ENCODE measurements around the gene DUSP12.

- no peak for TF ChIP-seq CTCF (IDR thresholded peaks at IDR 0.05)
- no peak for TF ChIP-seq POLR2A (IDR thresholded peaks at IDR 0.05)
- TF ChIP-seq EP300 (IDR thresholded peaks at IDR 0.05): no peak
- peak in 3 of 4 donors; percentile 68 to 70 (median 69) for TF ChIP-seq POLR2AphosphoS5 (IDR thresholded peaks at IDR 0.05)
Observed at GRCh38 chr1:161749509-161750407, at the start of gene DUSP12.
